K562 (cell line): ENCODE measurements around the gene MBLAC2. TPM values are rescaled to one million over a fixed set of nuclear protein-coding genes. Genes with fewer than 3 reads are reported as not detected.
A peak's percentile ranks its signal among the peaks of the same experiment; 100 is the strongest.

Experiments used
- CREM ChIP-seq: IDR thresholded peaks from 2 replicates; pipeline ENCODE4 v1.6.1; 2014; ENCODE audit warnings: antibody characterized with exemption, low read depth
- DPF2 ChIP-seq: fragments of 450-650 bp; IDR thresholded peaks from 2 replicates; pipeline ENCODE4 v1.6.1; 2016
- E2F3 ChIP-seq: fragments of 250-450 bp; sonication (Bioruptor Pico); IDR thresholded peaks from 2 replicates; pipeline ENCODE4 v1.4.0; 2020; ENCODE audit warnings: mild to moderate bottlenecking
- EHMT2 ChIP-seq: fragments of 450-650 bp; IDR thresholded peaks from 2 replicates; pipeline ENCODE4 v1.6.1; 2018; ENCODE audit warnings: antibody characterized with exemption
- EP400 ChIP-seq: fragments of 450-650 bp; IDR thresholded peaks from 2 replicates; pipeline ENCODE4 v1.6.1; 2017; ENCODE audit warnings: antibody characterized with exemption, mild to moderate bottlenecking, moderate library complexity
- FOXJ3 ChIP-seq: sonication (generic); formaldehyde crosslinking; IDR thresholded peaks from 2 replicates; pipeline ENCODE4 v1.4.0; 2020; ENCODE audit warnings: mild to moderate bottlenecking, missing genetic modification reagents
- GTF2F1 ChIP-seq: IDR thresholded peaks from 2 replicates; pipeline ENCODE4 v1.6.1; 2011; ENCODE audit warnings: low read depth, low read length, improper control_type of control experiment
- POLR2G ChIP-seq: fragments of 200-400 bp; formaldehyde crosslinking; IDR thresholded peaks from 2 replicates; pipeline ENCODE4 v1.6.1; 2017; ENCODE audit warnings: low read depth, mild to moderate bottlenecking, antibody characterized with exemption, low read length, moderate library complexity
- PRDM10 ChIP-seq: fragments of 450-650 bp; IDR thresholded peaks from 2 replicates; pipeline ENCODE4 v1.6.1; 2018; ENCODE audit not compliant: partially characterized antibody
- RBBP5 ChIP-seq: fragments of 200-600 bp; sonication (generic); IDR thresholded peaks from 2 replicates; pipeline ENCODE4 v1.6.1; 2012; ENCODE audit warnings: borderline replicate concordance, mild to moderate bottlenecking, low read length, control low read depth, inconsistent platforms; ENCODE audit not compliant: insufficient read depth, poor library complexity, severe bottlenecking
- RBM15 ChIP-seq: fragments of 200-400 bp; formaldehyde crosslinking; IDR thresholded peaks from 2 replicates; pipeline ENCODE4 v1.6.1; 2018; ENCODE audit warnings: mild to moderate bottlenecking, low read length, moderate library complexity; ENCODE audit not compliant: insufficient read depth
- SMAD4 ChIP-seq: fragments of 250-450 bp; sonication (Bioruptor Pico); conservative IDR thresholded peaks from 2 replicates; pipeline ENCODE4 v1.8.0; 2021; ENCODE audit warnings: inconsistent platforms, mild to moderate bottlenecking, moderate library complexity
- TCF3 ChIP-seq: sonication (generic); formaldehyde crosslinking; IDR thresholded peaks from 2 replicates; pipeline ENCODE4 v1.4.0; 2020; ENCODE audit warnings: mild to moderate bottlenecking, missing genetic modification reagents
- TFAP4 ChIP-seq: sonication (generic); formaldehyde crosslinking; IDR thresholded peaks from 2 replicates; pipeline ENCODE4 v1.8.0; 2022; ENCODE audit warnings: missing genetic modification reagents, mild to moderate bottlenecking, moderate library complexity, borderline replicate concordance
- ZFP36 ChIP-seq: fragments of 150-350 bp; IDR thresholded peaks from 2 replicates; pipeline ENCODE4 v1.6.1; 2018; ENCODE audit warnings: low read length, low read depth; ENCODE audit not compliant: partially characterized antibody
- ZNF282 ChIP-seq: sonication (generic); formaldehyde crosslinking; IDR thresholded peaks from 2 replicates; pipeline ENCODE4 v1.8.1; 2023; ENCODE audit warnings: missing genetic modification reagents
- ZNF766 ChIP-seq: fragments of 200-800 bp; sonication (Bioruptor generic); conservative IDR thresholded peaks from 2 replicates; pipeline ENCODE4 v1.6.1; 2016; ENCODE audit warnings: missing genetic modification characterization, missing compliant biosample characterization
- polyA plus RNA-seq, 8 experiments: library from polyadenylated mRNA; depleted of rRNA in 4 of 8; stranded (reverse) in 5 of 8; unstranded in 3 of 8; fragments of >200 nt; fragmentation: Nextera tagmentation in 2 of 8; fragmentation: Illumina TruSeq in 1 of 8; extraction: Ambion mirVana in 2 of 8; extraction: Trizol in 1 of 8; gene quantifications; 2 replicates each; pipeline versions ENCODE4 v1.2.1 to v1.2.3, GENCODE V29; 2011 to 2014; ENCODE audit warnings: inconsistent platforms in 1 of 8, missing spikeins in 1 of 8
- total RNA-seq, 7 experiments: library from RNA; depleted of rRNA in 6 of 7; stranded (reverse); fragments of >200 nt in 6 of 7; fragmentation: Illumina TruSeq in 2 of 7; extraction: Trizol in 2 of 7; gene quantifications; 2 replicates each; pipeline versions ENCODE4 v1.2.1 to v1.2.3, GENCODE V29; 2011 to 2021; ENCODE audit warnings: low replicate concordance in 1 of 7
- TF ChIP-seq, protein P1 (sequence below): sonication (generic); formaldehyde crosslinking; IDR thresholded peaks from 2 replicates; pipeline ENCODE4 v1.8.1; 2022; ENCODE audit warnings: missing genetic modification reagents
- TF ChIP-seq, protein P2 (sequence below): sonication (generic); formaldehyde crosslinking; IDR thresholded peaks from 2 replicates; pipeline ENCODE4 v1.9.0; 2022; ENCODE audit warnings: mild to moderate bottlenecking, missing genetic modification reagents
- TF ChIP-seq, protein P3 (sequence below): IDR thresholded peaks from 2 replicates; pipeline ENCODE4 v1.6.1; 2011; ENCODE audit warnings: borderline replicate concordance, low read depth, mild to moderate bottlenecking, moderate library complexity, low read length; ENCODE audit not compliant: insufficient read depth, poor library complexity, severe bottlenecking

Gene MBLAC2
- total and polyA plus RNA-seq, 9 of the 15 experiments (the other 6 are each of a cell fraction or from before 2014, with no cell fraction given): 2.4 to 13.1 (median 10.3) TPM

GRCh38 chr5:90408571-90409317 lies 65.8 kb downstream of the MBLAC2 start (continued):
- 0 out of 2 replicates have a peak, but pooled peaks have one; percentile 18 for TF ChIP-seq SMAD4 (CRISPR knock-in tag)
- 0 out of 2 replicates have a peak, but pooled peaks have one; percentile 51 for TF ChIP-seq DPF2
- 0 out of 2 replicates have a peak, but pooled peaks have one; percentile 16 for TF ChIP-seq EHMT2
- TF ChIP-seq TCF3 (CRISPR knock-in tag): no peak
- TF ChIP-seq PRDM10: peak; percentile 17
- no peak for TF ChIP-seq ZNF282 (CRISPR knock-in tag)
- TF ChIP-seq, protein P1, sequence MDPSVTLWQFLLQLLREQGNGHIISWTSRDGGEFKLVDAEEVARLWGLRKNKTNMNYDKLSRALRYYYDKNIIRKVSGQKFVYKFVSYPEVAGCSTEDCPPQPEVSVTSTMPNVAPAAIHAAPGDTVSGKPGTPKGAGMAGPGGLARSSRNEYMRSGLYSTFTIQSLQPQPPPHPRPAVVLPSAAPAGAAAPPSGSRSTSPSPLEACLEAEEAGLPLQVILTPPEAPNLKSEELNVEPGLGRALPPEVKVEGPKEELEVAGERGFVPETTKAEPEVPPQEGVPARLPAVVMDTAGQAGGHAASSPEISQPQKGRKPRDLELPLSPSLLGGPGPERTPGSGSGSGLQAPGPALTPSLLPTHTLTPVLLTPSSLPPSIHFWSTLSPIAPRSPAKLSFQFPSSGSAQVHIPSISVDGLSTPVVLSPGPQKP (CRISPR knock-in tag): no peak
- TF ChIP-seq EP400: no peak; the same call in 1 of the 2 replicates
- no peak for TF ChIP-seq E2F3 (CRISPR knock-in tag)
- no peak for TF ChIP-seq ZFP36
- TF ChIP-seq RBBP5: no peak
- TF ChIP-seq, protein P2, sequence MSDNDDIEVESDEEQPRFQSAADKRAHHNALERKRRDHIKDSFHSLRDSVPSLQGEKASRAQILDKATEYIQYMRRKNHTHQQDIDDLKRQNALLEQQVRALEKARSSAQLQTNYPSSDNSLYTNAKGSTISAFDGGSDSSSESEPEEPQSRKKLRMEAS (CRISPR knock-in tag): no peak
- peak; percentile 82 for TF ChIP-seq POLR2G
- no peak for TF ChIP-seq GTF2F1
- TF ChIP-seq ZNF766: 0 out of 2 replicates have a peak, but pooled peaks have one; percentile 47
- TF ChIP-seq FOXJ3 (CRISPR knock-in tag): no peak
- no peak for TF ChIP-seq TFAP4 (CRISPR knock-in tag)
- no peak for TF ChIP-seq CREM
- TF ChIP-seq, protein P3, sequence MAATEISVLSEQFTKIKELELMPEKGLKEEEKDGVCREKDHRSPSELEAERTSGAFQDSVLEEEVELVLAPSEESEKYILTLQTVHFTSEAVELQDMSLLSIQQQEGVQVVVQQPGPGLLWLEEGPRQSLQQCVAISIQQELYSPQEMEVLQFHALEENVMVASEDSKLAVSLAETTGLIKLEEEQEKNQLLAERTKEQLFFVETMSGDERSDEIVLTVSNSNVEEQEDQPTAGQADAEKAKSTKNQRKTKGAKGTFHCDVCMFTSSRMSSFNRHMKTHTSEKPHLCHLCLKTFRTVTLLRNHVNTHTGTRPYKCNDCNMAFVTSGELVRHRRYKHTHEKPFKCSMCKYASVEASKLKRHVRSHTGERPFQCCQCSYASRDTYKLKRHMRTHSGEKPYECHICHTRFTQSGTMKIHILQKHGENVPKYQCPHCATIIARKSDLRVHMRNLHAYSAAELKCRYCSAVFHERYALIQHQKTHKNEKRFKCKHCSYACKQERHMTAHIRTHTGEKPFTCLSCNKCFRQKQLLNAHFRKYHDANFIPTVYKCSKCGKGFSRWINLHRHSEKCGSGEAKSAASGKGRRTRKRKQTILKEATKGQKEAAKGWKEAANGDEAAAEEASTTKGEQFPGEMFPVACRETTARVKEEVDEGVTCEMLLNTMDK: no peak
- TF ChIP-seq RBM15: no peak
